Measurements from ENCODE around the gene DZANK1.

Gene DZANK1

DNA sequence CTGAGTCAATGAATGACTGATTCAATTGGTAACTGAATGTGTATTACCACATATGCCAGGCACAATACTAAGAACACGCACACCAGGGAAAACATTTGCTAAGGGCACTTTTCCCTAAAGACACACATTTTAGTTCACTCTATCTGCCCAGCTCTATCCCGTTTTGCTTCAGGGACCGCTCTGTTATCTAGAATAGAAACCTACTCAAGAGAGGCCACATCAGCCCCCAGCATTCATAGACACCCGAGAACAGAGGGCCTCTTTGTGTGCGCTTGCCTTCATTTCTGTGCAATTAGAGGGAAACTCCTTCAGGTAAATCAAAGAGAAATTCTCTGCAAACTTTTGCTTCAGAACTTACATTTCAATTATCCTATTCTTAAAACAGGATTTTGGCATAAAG is 50.3 kb downstream of the DZANK1 start:
- no peak for DNase-seq (ENCODE audit: low read depth)
- TF ChIP-seq, protein P1, sequence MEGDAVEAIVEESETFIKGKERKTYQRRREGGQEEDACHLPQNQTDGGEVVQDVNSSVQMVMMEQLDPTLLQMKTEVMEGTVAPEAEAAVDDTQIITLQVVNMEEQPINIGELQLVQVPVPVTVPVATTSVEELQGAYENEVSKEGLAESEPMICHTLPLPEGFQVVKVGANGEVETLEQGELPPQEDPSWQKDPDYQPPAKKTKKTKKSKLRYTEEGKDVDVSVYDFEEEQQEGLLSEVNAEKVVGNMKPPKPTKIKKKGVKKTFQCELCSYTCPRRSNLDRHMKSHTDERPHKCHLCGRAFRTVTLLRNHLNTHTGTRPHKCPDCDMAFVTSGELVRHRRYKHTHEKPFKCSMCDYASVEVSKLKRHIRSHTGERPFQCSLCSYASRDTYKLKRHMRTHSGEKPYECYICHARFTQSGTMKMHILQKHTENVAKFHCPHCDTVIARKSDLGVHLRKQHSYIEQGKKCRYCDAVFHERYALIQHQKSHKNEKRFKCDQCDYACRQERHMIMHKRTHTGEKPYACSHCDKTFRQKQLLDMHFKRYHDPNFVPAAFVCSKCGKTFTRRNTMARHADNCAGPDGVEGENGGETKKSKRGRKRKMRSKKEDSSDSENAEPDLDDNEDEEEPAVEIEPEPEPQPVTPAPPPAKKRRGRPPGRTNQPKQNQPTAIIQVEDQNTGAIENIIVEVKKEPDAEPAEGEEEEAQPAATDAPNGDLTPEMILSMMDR (conservative IDR thresholded peaks at IDR 0.05; ENCODE audit: low read depth, low read length) = no peak
- H3K4me3 ChIP-seq (ENCODE audit: low read depth, low read length) = no peak overlapping the region

DNA sequence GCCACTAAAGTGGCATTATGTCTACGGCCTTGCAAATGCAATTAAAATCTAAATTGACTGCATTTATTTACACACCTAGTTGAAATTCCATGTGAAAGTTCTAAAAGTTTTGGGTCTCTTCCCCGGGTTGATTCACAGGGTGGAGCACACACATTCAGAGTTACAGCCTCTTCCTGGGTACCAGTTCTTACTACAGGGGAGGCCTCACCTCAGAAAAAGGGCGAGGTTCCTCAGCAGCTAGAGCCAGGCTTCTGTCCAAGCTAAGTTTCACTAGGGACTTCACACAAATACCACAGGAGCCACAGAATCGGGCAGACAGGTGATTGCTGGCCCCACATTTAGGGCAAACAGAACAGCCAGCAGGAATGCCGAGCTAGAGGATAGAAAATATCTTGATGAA is 52.7 kb downstream of the DZANK1 start:
- TF ChIP-seq, protein P1 (conservative IDR thresholded peaks at IDR 0.05; ENCODE audit: low read depth, low read length) = no peak
- no peak for DNase-seq (ENCODE audit: low read depth)

DNA sequence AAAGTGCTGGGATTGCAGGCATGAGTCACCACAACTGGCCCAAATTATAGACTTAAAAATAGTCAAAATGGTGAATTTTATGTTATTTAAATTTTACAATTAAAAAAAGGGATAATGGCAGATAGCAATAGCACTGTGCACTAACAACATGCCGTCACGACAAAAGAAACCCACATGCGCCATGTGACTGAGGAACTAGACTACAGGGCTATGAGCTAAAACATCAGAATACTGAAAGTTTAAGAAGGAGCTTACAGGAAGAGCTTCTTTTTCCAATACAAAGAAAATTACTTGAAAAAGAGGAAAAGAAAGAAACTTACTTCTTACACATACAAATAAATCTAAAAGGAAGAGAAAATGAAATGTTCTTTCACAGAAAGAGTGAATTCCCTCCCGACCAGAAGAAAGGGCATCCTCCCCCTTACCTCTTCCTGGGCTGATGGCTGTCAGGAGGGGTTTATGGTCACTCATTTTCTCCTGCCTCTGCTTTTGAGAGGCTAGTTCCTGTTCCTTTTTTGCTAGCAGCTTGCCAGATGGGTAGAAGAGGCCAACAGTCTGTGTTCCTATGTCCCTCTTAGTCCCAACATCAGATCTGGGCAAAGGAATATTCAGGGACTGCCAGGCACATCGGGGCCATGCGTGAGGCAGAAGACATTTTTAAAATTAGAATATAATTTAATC is 54.5 kb downstream of the DZANK1 start:
- TF ChIP-seq, protein P1 (conservative IDR thresholded peaks at IDR 0.05; ENCODE audit: low read depth, low read length) = no peak
- no peak for DNase-seq (ENCODE audit: low read depth)
- H3K4me3 ChIP-seq (ENCODE audit: low read depth, low read length) = no peak overlapping the region

More for the DNA sequence above, 52.7 kb downstream of the DZANK1 start:
- H3K4me3 ChIP-seq (ENCODE audit: low read depth, low read length) = no peak overlapping the region

DNA sequence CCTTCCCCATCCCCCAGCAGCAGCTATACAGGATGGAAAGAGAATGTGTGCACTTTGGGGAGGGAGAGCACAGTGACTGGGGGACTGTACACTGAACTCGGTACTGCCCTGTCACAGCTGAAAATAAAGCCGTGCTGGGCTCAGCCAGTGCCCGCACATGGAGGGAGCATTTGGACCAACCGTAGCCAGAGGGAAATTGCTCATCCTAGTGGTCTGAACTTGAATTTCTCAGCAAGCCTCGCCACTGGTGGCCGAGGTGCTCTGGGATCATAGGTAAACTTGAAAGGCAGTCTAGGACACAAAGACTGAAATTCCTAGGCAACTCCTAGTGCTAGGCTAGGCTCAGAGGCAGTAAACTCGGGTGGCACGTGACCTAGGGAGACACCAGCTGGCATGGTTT is 61.0 kb downstream of the DZANK1 start:
- TF ChIP-seq, protein P1 (conservative IDR thresholded peaks at IDR 0.05; ENCODE audit: low read depth, low read length) = no peak
- no peak overlapping the region for H3K4me3 ChIP-seq (ENCODE audit: low read depth, low read length)
- DNase-seq (ENCODE audit: low read depth) = no peak

DNA sequence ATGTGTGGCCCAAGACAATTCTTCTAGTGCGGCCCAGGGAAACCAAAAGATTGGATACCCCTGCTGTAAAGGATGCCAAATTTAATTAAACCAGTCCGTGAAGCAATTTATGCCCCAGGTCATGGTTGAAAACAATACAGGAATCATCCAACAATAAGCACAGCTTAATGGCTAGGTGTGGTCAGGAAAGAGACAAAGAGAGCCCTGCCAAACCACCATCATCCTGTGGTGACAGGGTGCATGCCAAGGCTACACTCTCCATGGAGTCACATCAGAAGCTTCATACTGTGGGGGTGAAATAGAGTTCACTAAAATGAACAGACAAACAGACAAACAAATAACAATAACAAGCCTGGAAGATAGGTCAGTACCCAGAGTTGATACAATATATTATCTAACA is 62.7 kb downstream of the DZANK1 start:
- TF ChIP-seq, protein P1 (conservative IDR thresholded peaks at IDR 0.05; ENCODE audit: low read depth, low read length) = no peak
- no peak overlapping the region for H3K4me3 ChIP-seq (ENCODE audit: low read depth, low read length)
- DNase-seq (ENCODE audit: low read depth) = no peak

DNA sequence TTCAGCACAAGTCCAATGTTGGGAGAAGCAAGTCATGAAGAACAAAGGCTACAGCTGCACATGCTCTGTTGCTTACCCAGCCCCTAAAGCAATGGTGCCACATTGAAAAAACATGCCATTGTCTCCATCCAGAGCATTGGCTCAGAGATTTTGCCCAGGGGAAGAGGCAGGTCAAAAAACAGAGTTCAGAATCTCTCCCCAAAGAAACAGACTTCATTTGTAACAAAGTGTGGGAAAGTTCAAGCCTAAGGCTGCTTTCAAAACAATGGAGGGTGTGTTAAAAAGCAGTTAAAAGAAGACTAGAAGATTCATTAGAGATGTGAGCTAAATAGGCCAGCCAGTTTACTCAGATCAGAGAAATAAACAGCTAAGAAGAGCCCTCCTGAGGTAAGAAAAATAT is 63.6 kb downstream of the DZANK1 start:
- TF ChIP-seq, protein P1 (conservative IDR thresholded peaks at IDR 0.05; ENCODE audit: low read depth, low read length) = no peak
- no peak for DNase-seq (ENCODE audit: low read depth)
- H3K4me3 ChIP-seq (ENCODE audit: low read depth, low read length) = no peak overlapping the region

DNA sequence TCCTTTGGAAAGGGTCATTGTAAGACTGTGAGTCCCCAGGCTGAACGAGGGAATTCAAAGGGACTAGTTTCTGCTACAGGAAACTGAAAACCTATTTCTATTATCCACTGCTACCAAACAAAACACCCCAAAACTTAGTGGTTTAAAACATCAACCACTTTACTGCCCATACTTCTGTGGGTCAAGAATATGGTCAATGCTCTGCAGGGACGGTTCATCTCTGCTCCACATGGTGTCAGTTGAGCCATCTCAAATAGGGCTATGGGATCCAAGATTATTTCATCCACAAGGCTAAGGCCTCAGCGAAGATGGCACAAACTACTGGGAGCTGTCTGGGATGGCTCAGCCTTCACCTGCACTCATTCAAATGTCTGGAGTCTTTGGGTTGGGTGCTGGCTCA is 65.5 kb downstream of the DZANK1 start:
- DNase-seq (ENCODE audit: low read depth) = no peak
- H3K4me3 ChIP-seq (ENCODE audit: low read depth, low read length) = no peak overlapping the region
- TF ChIP-seq, protein P1 (conservative IDR thresholded peaks at IDR 0.05; ENCODE audit: low read depth, low read length) = no peak
